Measurements from ENCODE around the gene TPM2. TPM values are rescaled to one million over a fixed set of nuclear protein-coding genes. Genes with fewer than 3 reads are reported as not detected.

The TPM2 gene
- total and polyA plus RNA-seq, 10 of the 15 experiments (the other 5 are each of a cell fraction or from before 2014, with no cell fraction given): 0.11 to 9.3 (median 1.1) TPM

- TF ChIP-seq ZBTB11 (CRISPR knock-in tag; IDR thresholded peaks at IDR 0.05) (peak; percentile 62), RFX5 (IDR thresholded peaks at IDR 0.05; ENCODE audit: low read depth, low read length) (peak; percentile 54; the same call in 1 of the 2 replicates), TCF7 (IDR thresholded peaks at IDR 0.05; ENCODE audit: borderline replicate concordance) (no peak), TCF12 (IDR thresholded peaks at IDR 0.05; ENCODE audit: low read depth, low read length) (no peak), ATF3 (IDR thresholded peaks at IDR 0.05; ENCODE audit: borderline replicate concordance, extremely low read depth, low read depth, low read length) (no peak), FOXK2 (IDR thresholded peaks at IDR 0.05) (no peak), WRNIP1 (IDR thresholded peaks at IDR 0.05; ENCODE audit: borderline replicate concordance, low read depth, low read length) (no peak), E2F4 (IDR thresholded peaks at IDR 0.05; ENCODE audit: low read depth, low read length) (peak; percentile 31; the same call in 1 of the 2 replicates), PAX5 (IDR thresholded peaks at IDR 0.05; ENCODE audit: borderline replicate concordance, low read depth, low read length) (peak; percentile 37; the same call in 1 of the 2 replicates), ZNF24 (IDR thresholded peaks at IDR 0.05) (no peak), RELB (IDR thresholded peaks at IDR 0.05; ENCODE audit: low read depth) (peak; percentile 84), PRDM15 (CRISPR knock-in tag; IDR thresholded peaks at IDR 0.05) (no peak), RB1 (IDR thresholded peaks at IDR 0.05; ENCODE audit: borderline replicate concordance) (peak; percentile 66; the same call in 1 of the 2 replicates), EZH2 (IDR thresholded peaks at IDR 0.05; ENCODE audit: borderline replicate concordance, control insufficient read depth, low read depth, low read length) (no peak), NFXL1 (IDR thresholded peaks at IDR 0.05; ENCODE audit: borderline replicate concordance) (no peak), BRCA1 (IDR thresholded peaks at IDR 0.05; ENCODE audit: low read depth, low read length) (no peak), SMAD1 (IDR thresholded peaks at IDR 0.05; ENCODE audit: low read depth, partially characterized antibody) (no peak), NFYA (IDR thresholded peaks at IDR 0.05; ENCODE audit: borderline replicate concordance, low read depth, low read length) (no peak)
These were observed 42.6 kb upstream of the TPM2 start, which contains the start of the genes CREB3 and TLN1 (continued) for GRCh38 chr9:35732185-35732799.
